ENCODE data around the gene CNGB1.
A peak's percentile ranks its signal among the peaks of the same experiment; 100 is the strongest.
"Not testable (repeated sequence)": the region's sequence is repeated elsewhere in the genome, so short reads cannot be mapped to it uniquely, and the experiment has no call there.

The CNGB1 gene

GRCh38 chr16:57901480-57902069 is 69.4 kb downstream of the CNGB1 start:
- no peak for DNase-seq

DNA sequence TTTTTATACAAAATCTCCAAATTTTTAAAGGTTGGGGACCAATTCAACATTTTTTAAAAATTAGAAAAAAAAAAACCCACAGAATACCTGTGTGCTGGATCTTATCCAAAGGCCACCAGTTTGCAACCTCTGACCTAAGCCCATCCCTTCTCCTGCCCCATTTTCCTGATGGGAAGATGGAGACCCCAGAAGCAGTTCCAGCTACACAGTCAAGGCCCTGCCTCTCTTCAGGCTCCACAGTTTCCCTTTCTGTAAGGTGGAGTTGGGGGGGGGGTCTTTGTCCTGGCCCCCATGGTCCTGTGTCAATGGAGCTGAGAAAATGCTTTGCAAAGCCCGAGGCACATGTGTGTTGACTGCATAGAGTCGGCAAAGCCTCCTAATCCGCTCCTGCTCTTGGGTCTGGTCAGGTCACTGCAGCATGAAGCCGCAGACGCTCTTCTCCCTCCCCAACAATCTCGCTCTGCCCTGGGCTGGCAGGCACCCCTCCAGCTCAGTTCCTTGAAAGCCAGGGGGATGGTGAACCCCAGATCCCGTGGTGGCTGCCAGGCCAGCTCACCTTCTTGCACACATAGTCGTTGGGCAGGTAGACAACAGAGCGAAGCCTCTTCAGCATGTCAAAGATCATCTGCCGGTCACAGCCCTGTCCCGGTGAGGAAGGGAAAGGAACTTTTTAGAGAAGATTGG is 70.0 kb downstream of the CNGB1 start:
- DNase-seq = no peak

GRCh38 chr16:57899771-57900661 is 70.9 kb downstream of the CNGB1 start:
- peak; percentile 78 for DNase-seq

DNA sequence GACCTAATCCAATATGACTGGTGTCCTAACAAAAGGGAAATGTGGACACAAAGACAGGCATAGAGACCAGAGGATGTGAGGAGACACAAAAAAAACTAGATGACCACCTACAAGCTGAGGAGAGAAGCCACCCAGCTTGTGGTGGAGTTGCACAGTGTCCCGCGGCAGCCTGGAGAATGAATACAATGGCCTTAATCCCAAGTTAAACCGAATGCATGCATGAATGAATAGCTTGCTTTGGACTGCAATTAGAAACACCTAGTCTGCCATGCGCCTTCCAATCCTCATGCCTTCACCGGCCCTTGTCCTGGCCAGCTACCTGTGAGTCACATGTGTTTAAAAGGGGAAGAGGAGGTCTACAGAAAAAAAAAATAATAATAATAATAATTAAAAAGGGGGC is 72.0 kb downstream of the CNGB1 start:
- no peak for DNase-seq

DNA sequence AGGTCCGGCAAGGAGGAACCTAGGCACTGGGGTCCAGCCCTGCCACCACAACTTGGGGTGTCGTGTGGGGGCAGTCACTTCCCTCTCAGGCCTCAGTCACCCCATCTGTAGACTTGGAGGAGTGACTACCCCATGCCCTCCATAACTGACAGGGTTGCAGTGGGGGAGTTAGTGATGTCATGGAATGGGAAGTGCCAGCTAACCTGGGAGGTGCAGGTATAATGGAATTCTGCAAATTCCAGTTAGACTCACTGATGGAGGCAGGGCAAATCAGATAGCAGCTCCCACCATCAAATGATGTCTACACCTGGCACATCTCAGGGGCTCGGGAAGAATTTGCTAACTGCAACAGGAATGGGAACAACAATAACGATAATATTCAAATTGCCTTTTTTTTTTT is 72.9 kb downstream of the CNGB1 start:
- no peak for DNase-seq

GRCh38 chr16:57897053-57897784 is 73.7 kb downstream of the CNGB1 start:
- no peak for DNase-seq

GRCh38 chr16:57895081-57895547 is 75.8 kb downstream of the CNGB1 start:
- not testable (repeated sequence) for DNase-seq

DNA sequence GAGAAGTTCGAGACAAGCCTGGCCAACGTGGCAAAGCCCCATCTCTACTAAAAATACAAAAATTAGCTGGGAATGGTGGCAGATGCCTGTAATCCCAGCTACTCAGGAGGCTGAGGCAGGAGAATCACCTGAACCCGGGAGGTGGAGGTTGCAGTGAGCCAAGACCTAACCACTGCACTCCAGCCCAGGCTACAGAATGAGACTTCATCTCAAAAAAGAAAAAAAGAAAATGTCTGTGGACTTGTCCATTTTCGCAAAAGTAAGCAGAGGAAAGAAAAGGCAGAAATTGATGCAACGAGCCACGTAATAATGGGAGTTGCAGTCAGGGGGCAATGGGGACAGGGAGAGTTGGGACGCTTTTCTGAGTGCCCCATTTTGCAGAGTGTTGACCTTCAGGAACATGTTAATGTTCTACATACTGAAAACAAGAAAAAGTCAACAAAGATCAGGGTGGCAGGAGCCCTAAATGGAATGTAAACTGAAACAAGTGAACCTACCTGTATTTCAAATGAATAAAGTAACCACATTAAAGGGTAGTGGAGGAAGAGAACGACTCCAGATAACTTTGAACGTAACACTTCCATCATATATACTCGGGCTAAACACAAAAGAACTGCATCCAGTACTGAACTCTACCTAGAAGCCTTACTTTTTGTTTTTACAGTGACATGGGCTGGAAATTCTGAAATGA is 76.4 kb downstream of the CNGB1 start:
- no peak for DNase-seq

DNA sequence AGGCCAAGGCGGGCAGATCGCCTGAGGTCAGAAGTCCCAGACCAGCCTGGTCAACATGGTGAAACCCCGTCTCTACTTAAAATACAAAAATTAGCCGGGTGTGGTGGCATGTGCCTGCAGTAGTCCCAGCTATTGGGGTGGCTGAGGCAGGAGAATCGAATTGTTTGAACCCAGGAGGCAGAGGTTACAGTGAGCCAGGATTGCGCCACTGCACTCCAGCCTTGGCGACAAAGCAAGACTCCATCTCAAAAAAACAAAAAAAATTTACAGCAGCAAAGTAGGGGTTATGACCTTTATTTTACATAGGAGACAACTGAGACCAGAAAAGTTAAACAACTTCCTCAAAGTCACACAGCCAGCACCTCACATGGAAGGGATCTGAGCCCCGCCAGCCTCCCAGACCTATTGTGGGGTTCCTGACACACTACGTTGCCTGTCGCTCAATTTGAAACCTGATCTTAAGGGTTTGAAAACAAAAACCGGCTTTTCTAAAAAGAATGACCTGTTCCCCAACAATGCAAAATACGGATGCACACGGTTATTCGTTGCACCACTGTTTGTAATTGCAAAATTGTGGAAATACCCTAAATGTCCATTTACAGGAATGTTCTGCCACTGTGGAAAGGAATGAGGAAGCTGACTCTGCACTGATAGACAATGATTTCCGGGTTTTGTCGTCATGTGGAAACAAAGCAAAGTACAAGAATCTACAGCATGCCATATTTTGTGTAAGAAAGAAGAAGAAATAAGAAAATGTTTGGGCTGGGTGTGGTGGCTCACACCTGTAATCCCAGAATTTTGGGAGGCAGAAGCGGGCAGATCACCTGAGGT is 77.2 kb downstream of the CNGB1 start:
- DNase-seq = no peak

GRCh38 chr16:57893217-57893558 is 77.7 kb downstream of the CNGB1 start:
- DNase-seq = no peak

- DNase-seq = no peak
Measured at GRCh38 chr16:57892447-57893096, 78.4 kb downstream of the CNGB1 start.

- no peak for DNase-seq
Measured at GRCh38 chr16:57892041-57892440, 78.9 kb downstream of the CNGB1 start.

GRCh38 chr16:57890752-57891111 is 80.2 kb downstream of the CNGB1 start:
- DNase-seq = no peak

- no peak for DNase-seq
Measured at GRCh38 chr16:57889960-57890751, 80.8 kb downstream of the CNGB1 start.

- no peak for DNase-seq
Measured at GRCh38 chr16:57889522-57889921, 81.4 kb downstream of the CNGB1 start.

- DNase-seq = no peak
Measured at GRCh38 chr16:57889111-57889510, 81.8 kb downstream of the CNGB1 start.

GRCh38 chr16:57888128-57888527 is 82.8 kb downstream of the CNGB1 start:
- DNase-seq = no peak

GRCh38 chr16:57887711-57888110 is 83.2 kb downstream of the CNGB1 start:
- DNase-seq = no peak

DNA sequence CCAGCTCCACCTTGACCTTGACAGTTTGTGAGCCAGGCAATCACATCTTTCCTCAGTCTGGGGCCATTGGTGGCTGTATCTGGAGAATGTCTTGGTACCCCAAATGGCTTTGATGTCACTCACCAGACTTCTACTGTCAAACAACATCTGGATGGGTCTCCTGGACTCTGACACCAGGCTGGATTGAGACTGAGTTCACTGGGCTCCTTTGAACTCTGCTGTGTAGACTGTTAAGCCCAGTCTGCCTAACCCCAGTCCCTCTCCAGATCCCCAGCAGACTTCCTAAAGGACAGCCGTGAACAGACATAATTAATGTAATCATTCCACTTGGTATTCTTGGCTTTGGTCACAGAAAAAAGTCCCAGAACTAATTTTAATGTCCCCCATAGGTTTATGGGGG is 84.5 kb downstream of the CNGB1 start:
- DNase-seq = no peak

DNA sequence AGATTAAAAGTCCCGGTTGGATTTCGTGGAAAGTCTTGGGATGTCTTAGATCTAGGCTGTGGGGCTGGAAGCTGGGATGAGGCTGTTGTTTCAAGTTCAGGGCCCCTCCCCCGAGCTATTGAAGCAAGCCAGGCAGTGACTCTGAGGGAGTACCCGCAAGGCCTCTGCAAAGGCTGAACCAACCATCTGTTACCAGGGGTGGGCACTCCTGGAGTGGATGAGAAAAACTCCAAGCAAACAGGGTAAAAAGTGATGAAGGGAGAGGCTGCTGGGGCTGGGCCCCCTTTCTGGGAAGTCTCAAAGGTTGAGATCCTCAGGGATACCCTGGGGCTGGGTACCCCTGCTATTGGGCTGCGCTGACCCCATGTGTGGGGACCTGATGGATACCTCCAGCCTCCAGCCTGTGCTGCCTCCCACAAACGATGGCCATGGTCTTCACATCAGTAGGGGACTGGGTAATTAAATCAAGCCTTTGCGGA is 86.2 kb downstream of the CNGB1 start:
- no peak for DNase-seq

All from stimulated activated CD4-positive, alpha-beta T cell treated with anti-CD3 and anti-CD28 coated beads, Interleukin-4, amount 100 ng/mL, for 1 hour (primary cell).